ENCODE results near the gene MCU. TPM values are rescaled to one million over a fixed set of nuclear protein-coding genes. Genes with fewer than 3 reads are reported as not detected.

The MCU gene
- total RNA-seq, 4 donors from 2014 or later: 30.0 to 42.8 (median 34.1) TPM

- WGBS, 2 donors: 81 to 83% methylated on average over 6 of the region's 6 CpGs
- DNase-seq (ENCODE audit: low spot score in 2 of 2): no peak
- TF ChIP-seq CTCF (IDR thresholded peaks at IDR 0.05) (no peak), POLR2A (IDR thresholded peaks at IDR 0.05) (no peak)
- intact Hi-C loops (cut with DNase I; ENCODE audit: low total_unique reads): no loop called here
- H3K4me3 ChIP-seq (ENCODE audit: low read depth, poor library complexity, severe bottlenecking): no peak overlapping the region
Measured at GRCh38 chr10:72653383-72654096, 38.4 kb upstream of the MCU start.

- TF ChIP-seq CTCF (IDR thresholded peaks at IDR 0.05) (no peak), POLR2A (IDR thresholded peaks at IDR 0.05) (no peak)
- H3K4me3 ChIP-seq (ENCODE audit: low read depth, poor library complexity, severe bottlenecking): no peak overlapping the region
- 60 to 65% methylated on average over 3 of the region's 3 CpGs for WGBS, 2 donors
- no peak for DNase-seq (ENCODE audit: low spot score in 2 of 2)
- intact Hi-C loops (cut with DNase I; ENCODE audit: low total_unique reads): no loop called here
Measured at GRCh38 chr10:72654720-72655119, 37.2 kb upstream of the MCU start.

- no peak for TF ChIP-seq POLR2A (IDR thresholded peaks at IDR 0.05)
- TF ChIP-seq CTCF (IDR thresholded peaks at IDR 0.05): no peak
- intact Hi-C loops (cut with DNase I; ENCODE audit: low total_unique reads): no loop called here
- 91 to 95% methylated on average over 5 of the region's 5 CpGs for WGBS, 2 donors
Measured at GRCh38 chr10:72658696-72659400, 33.1 kb upstream of the MCU start.

GRCh38 chr10:72659694-72660093, 32.2 kb upstream of the MCU start:
- TF ChIP-seq POLR2A (IDR thresholded peaks at IDR 0.05) (no peak), CTCF (IDR thresholded peaks at IDR 0.05) (no peak)
- no peak overlapping the region for H3K4me3 ChIP-seq (ENCODE audit: low read depth, poor library complexity, severe bottlenecking)
- no peak for DNase-seq (ENCODE audit: low spot score in 2 of 2)
- WGBS, 2 donors: 88 to 98% methylated on average over 8 of the region's 8 CpGs
- intact Hi-C loops (cut with DNase I; ENCODE audit: low total_unique reads): no loop called here

More at GRCh38 chr10:72658696-72659400, 33.1 kb upstream of the MCU start:
- H3K4me3 ChIP-seq (ENCODE audit: low read depth, poor library complexity, severe bottlenecking): no peak overlapping the region
- no peak for DNase-seq (ENCODE audit: low spot score in 2 of 2)

- no peak for TF ChIP-seq POLR2A (IDR thresholded peaks at IDR 0.05)
- TF ChIP-seq CTCF (IDR thresholded peaks at IDR 0.05): no peak
- no peak overlapping the region for H3K4me3 ChIP-seq (ENCODE audit: low read depth, poor library complexity, severe bottlenecking)
- DNase-seq (ENCODE audit: low spot score in 2 of 2): no peak
- intact Hi-C loops (cut with DNase I; ENCODE audit: low total_unique reads): no loop called here
Measured at GRCh38 chr10:72660220-72660619, 31.7 kb upstream of the MCU start.
